Smooth muscle cell (in vitro differentiated cells): ENCODE results near the gene STIM1. TPM values are rescaled to one million over a fixed set of nuclear protein-coding genes. Genes with fewer than 3 reads are reported as not detected.

ENCODE experiments used
- DNase-seq: peaks from one replicate; lab custom pipeline; 2025; ENCODE audit not compliant: unreplicated experiment; lab: John Stamatoyannopoulos, UW
- H2AFZ ChIP-seq: fragments of 200-600 bp; sonication (generic); 2 replicates; pipeline ENCODE4 v1.6.0; 2016; ENCODE audit warnings: antibody characterized with exemption, low read depth, mild to moderate bottlenecking
- H3F3A ChIP-seq: fragments of 200-600 bp; sonication (generic); 2 replicates; pipeline ENCODE4 v1.6.0; 2017; ENCODE audit warnings: antibody characterized with exemption, low read depth
- H3K27ac ChIP-seq: fragments of 200-600 bp; sonication (generic); 2 replicates; pipeline ENCODE4 v1.5.1; 2016; ENCODE audit warnings: low read depth, mild to moderate bottlenecking
- H3K27me3 ChIP-seq: fragments of 200-600 bp; sonication (generic); 2 replicates; pipeline ENCODE4 v1.6.1; 2016; ENCODE audit warnings: low read depth, mild to moderate bottlenecking
- H3K36me3 ChIP-seq: fragments of 200-600 bp; sonication (generic); 2 replicates; pipeline ENCODE4 v1.5.1; 2016; ENCODE audit warnings: low read depth
- H3K4me1 ChIP-seq: fragments of 200-600 bp; sonication (generic); 2 replicates; pipeline ENCODE4 v1.5.1; 2016; ENCODE audit warnings: low read depth
- H3K4me2 ChIP-seq: fragments of 200-600 bp; sonication (generic); 2 replicates; pipeline ENCODE4 v1.6.0; 2016; ENCODE audit warnings: mild to moderate bottlenecking
- H3K4me3 ChIP-seq: fragments of 200-600 bp; sonication (generic); 2 replicates; pipeline ENCODE4 v1.5.1; 2016; ENCODE audit warnings: mild to moderate bottlenecking
- H3K79me2 ChIP-seq: fragments of 200-600 bp; sonication (generic); 2 replicates; pipeline ENCODE4 v1.6.0; 2016; ENCODE audit warnings: low read depth, mild to moderate bottlenecking
- H3K9ac ChIP-seq: fragments of 200-600 bp; sonication (generic); 2 replicates; pipeline ENCODE4 v1.6.0; 2016; ENCODE audit warnings: low read depth
- H3K9me3 ChIP-seq: fragments of 200-600 bp; sonication (generic); replicated peaks from 2 replicates; pipeline ENCODE4 v1.5.1; 2016; ENCODE audit warnings: low read depth
- H4K20me1 ChIP-seq: fragments of 200-600 bp; sonication (generic); 2 replicates; pipeline ENCODE4 v1.6.0; 2016; ENCODE audit warnings: low read depth
- WGBS: methylation state at CpG from one replicate; pipeline ENCODE4 v1.1.7; 2016; ENCODE audit warnings: low lambda C conversion rate; 5-methylcytosine and 5-hydroxymethylcytosine counted together
- polyA plus RNA-seq: library from polyadenylated mRNA; unstranded; fragments of >200 nt; fragmentation: Nextera tagmentation; extraction: Ambion mirVana; gene quantifications from 2 replicates; pipeline ENCODE4 v1.2.1, GENCODE V29; 2016
- total RNA-seq: library from RNA; depleted of rRNA; stranded (reverse); fragments of >200 nt; gene quantifications from 2 replicates; pipeline ENCODE4 v1.2.3, GENCODE V29; 2014
- TF ChIP-seq, protein P1 (sequence below): fragments of 200-600 bp; sonication (generic); IDR thresholded peaks from 2 replicates; pipeline ENCODE4 v1.5.1; 2017; ENCODE audit warnings: borderline replicate concordance, mild to moderate bottlenecking, antibody characterized with exemption; ENCODE audit not compliant: insufficient read depth, poor library complexity, severe bottlenecking

STIM1 gene
- total and polyA plus RNA-seq, 2 experiments from 2014 or later, result 15.3 to 31.5 TPM

DNA sequence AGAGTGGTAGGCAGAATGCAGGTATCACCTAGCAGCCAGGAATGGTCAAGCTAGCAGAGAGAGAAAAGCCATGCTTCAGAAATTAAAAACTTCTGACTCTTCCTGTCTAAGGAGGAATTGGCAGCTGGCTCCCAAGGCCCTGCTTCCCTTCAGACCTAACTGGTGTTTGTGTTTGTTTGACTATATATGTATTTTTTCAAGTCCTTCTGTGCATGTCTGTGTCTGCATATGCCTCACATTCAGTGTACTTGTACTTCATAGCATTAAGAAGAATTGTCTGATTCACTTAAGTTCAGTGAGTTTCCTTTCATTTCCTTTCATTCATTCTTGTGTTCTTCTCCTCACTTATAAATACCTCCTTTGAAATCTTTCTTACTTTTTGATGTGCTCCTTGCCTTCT lies 130.2 kb downstream of the STIM1 start:
- Histone ChIP-seq H3K9ac (no peak overlapping the region), H4K20me1 (peaks cover 8% of the 10 kb centered on the region), H3K4me2 (no peak overlapping the region), H3K4me1 (no peaks in the 10 kb centered on the region), H3K4me3 (no peak overlapping the region), H2AFZ (no peak overlapping the region), H3K79me2 (peaks cover 6% of the 10 kb centered on the region), H3K27ac (no peak overlapping the region), H3K27me3 (no peaks in the 10 kb centered on the region), H3F3A (no peaks in the 10 kb centered on the region), H3K36me3 (no peaks in the 10 kb centered on the region), H3K9me3 (no peaks in the 10 kb centered on the region)
- no peak for DNase-seq
- TF ChIP-seq, protein P1, sequence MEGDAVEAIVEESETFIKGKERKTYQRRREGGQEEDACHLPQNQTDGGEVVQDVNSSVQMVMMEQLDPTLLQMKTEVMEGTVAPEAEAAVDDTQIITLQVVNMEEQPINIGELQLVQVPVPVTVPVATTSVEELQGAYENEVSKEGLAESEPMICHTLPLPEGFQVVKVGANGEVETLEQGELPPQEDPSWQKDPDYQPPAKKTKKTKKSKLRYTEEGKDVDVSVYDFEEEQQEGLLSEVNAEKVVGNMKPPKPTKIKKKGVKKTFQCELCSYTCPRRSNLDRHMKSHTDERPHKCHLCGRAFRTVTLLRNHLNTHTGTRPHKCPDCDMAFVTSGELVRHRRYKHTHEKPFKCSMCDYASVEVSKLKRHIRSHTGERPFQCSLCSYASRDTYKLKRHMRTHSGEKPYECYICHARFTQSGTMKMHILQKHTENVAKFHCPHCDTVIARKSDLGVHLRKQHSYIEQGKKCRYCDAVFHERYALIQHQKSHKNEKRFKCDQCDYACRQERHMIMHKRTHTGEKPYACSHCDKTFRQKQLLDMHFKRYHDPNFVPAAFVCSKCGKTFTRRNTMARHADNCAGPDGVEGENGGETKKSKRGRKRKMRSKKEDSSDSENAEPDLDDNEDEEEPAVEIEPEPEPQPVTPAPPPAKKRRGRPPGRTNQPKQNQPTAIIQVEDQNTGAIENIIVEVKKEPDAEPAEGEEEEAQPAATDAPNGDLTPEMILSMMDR, result no peak

GRCh38 chr11:3986301-3986700 lies 130.8 kb downstream of the STIM1 start:
- Histone ChIP-seq H3K79me2 (peaks cover 6% of the 10 kb centered on the region), H2AFZ (no peak overlapping the region), H3K4me3 (no peak overlapping the region), H3K27me3 (no peaks in the 10 kb centered on the region), H3K27ac (no peak overlapping the region), H3K9ac (no peak overlapping the region), H4K20me1 (peaks cover 8% of the 10 kb centered on the region), H3F3A (no peaks in the 10 kb centered on the region), H3K36me3 (no peaks in the 10 kb centered on the region), H3K4me1 (no peaks in the 10 kb centered on the region), H3K4me2 (no peak overlapping the region), H3K9me3 (no peaks in the 10 kb centered on the region)
- TF ChIP-seq, protein P1, result no peak
- DNase-seq, result no peak
- 83% methylated on average over 1 of the region's 1 CpG for WGBS

GRCh38 chr11:3989276-3989920 lies 133.9 kb downstream of the STIM1 start:
- peak overlapping the region; percentile 78 for H3K4me2 ChIP-seq
- H3K9ac ChIP-seq, result no peak overlapping the region
- no peaks in the 10 kb centered on the region for H3K4me1 ChIP-seq
- TF ChIP-seq, protein P1, result no peak
- peaks cover 8% of the 10 kb centered on the region for H4K20me1 ChIP-seq
- peak overlapping the region; percentile 35 for H3K4me3 ChIP-seq
- H3F3A ChIP-seq, result no peaks in the 10 kb centered on the region
- H3K36me3 ChIP-seq, result no peaks in the 10 kb centered on the region
- no peak for DNase-seq
- no peak overlapping the region for H2AFZ ChIP-seq
- WGBS, result 44% methylated on average over 27 of the region's 27 CpGs
- H3K27me3 ChIP-seq, result no peaks in the 10 kb centered on the region
- no peak overlapping the region for H3K27ac ChIP-seq
- peaks cover 4% of the 10 kb centered on the region for H3K9me3 ChIP-seq
- peaks cover 6% of the 10 kb centered on the region for H3K79me2 ChIP-seq

- H3K36me3 ChIP-seq, result no peaks in the 10 kb centered on the region
- H3K4me1 ChIP-seq, result no peaks in the 10 kb centered on the region
- peaks cover 4% of the 10 kb centered on the region for H3K9me3 ChIP-seq
- H3K27me3 ChIP-seq, result no peaks in the 10 kb centered on the region
- TF ChIP-seq, protein P1, result no peak
- H2AFZ ChIP-seq, result no peak overlapping the region
- no peak overlapping the region for H3K27ac ChIP-seq
- WGBS, result 97% methylated on average over 3 of the region's 3 CpGs
- no peak overlapping the region for H3K9ac ChIP-seq
- H3K4me2 ChIP-seq, result no peak overlapping the region
- no peaks in the 10 kb centered on the region for H3F3A ChIP-seq
- no peak for DNase-seq
- peaks cover 8% of the 10 kb centered on the region for H4K20me1 ChIP-seq
- no peak overlapping the region for H3K4me3 ChIP-seq
- H3K79me2 ChIP-seq, result peaks cover 6% of the 10 kb centered on the region
Observed at GRCh38 chr11:3989921-3990290, 134.4 kb downstream of the STIM1 start.
